Mucosa of rectum (tissue), 2 donors: ENCODE data around the gene ROBO2.

Experiments
- H3K27ac ChIP-seq, 2 donors: one replicate each; pipeline ENCODE4 v1.7.0; 2013; ENCODE audit warnings: inconsistent platforms in 2 of 2, low read depth in 2 of 2, low read length in 2 of 2
- H3K27me3 ChIP-seq, 2 donors: one replicate each; pipeline ENCODE4 v1.7.0; 2013; ENCODE audit warnings: low read length in 2 of 2; ENCODE audit not compliant: control insufficient read depth in 2 of 2, insufficient read depth in 2 of 2
- H3K36me3 ChIP-seq, 2 donors: one replicate each; pipeline ENCODE4 v1.7.0; 2013; ENCODE audit warnings: low read length in 2 of 2; ENCODE audit not compliant: control insufficient read depth in 2 of 2, insufficient read depth in 2 of 2
- H3K4me1 ChIP-seq, 2 donors: one replicate each; pipeline ENCODE4 v1.7.0; 2013; ENCODE audit warnings: low read length in 2 of 2, mild to moderate bottlenecking in 1 of 2; ENCODE audit not compliant: control insufficient read depth in 2 of 2, insufficient read depth in 2 of 2
- H3K4me3 ChIP-seq, 2 donors: one replicate each; pipeline ENCODE4 v1.7.0; 2013; ENCODE audit warnings: low read length in 2 of 2
- H3K9ac ChIP-seq, 2 donors: one replicate each; pipeline ENCODE4 v1.7.0; 2013; ENCODE audit warnings: low read length in 2 of 2, low read depth in 1 of 2, mild to moderate bottlenecking in 1 of 2
- H3K9me3 ChIP-seq, 2 donors: one replicate each; pipeline ENCODE4 v1.7.0; 2013; ENCODE audit warnings: low read length in 2 of 2; ENCODE audit not compliant: control insufficient read depth in 2 of 2
- donor health status: healthy.
- donor health status: Normal muscosa, but diverticular disease.

The ROBO2 gene

GRCh38 chr3:77553240-77553639, 513.3 kb downstream of the ROBO2 start:
- no peak overlapping the region for H3K4me3 ChIP-seq

GRCh38 chr3:77562089-77562488, 522.2 kb downstream of the ROBO2 start:
- no peaks in the 10 kb centered on the region for H3K9me3 ChIP-seq
- H3K4me3 ChIP-seq = no peak overlapping the region
- H3K36me3 ChIP-seq = no peaks in the 10 kb centered on the region
- H3K27me3 ChIP-seq = no peaks in the 10 kb centered on the region
- no peaks in the 10 kb centered on the region for H3K4me1 ChIP-seq
- H3K27ac ChIP-seq = no peak overlapping the region
- H3K9ac ChIP-seq = no peak overlapping the region

More at GRCh38 chr3:77553240-77553639, 513.3 kb downstream of the ROBO2 start:
- Histone ChIP-seq H3K27ac (no peak overlapping the region), H3K9ac (no peak overlapping the region), H3K36me3 (no peaks in the 10 kb centered on the region), H3K9me3 (no peaks in the 10 kb centered on the region), H3K4me1 (no peaks in the 10 kb centered on the region), H3K27me3 (no peaks in the 10 kb centered on the region)

- Histone ChIP-seq H3K36me3 (no peaks in the 10 kb centered on the region), H3K9me3 (no peaks in the 10 kb centered on the region), H3K27me3 (no peaks in the 10 kb centered on the region), H3K4me1 (no peaks in the 10 kb centered on the region), H3K27ac (no peak overlapping the region), H3K4me3 (no peak overlapping the region), H3K9ac (no peak overlapping the region)
Observed at GRCh38 chr3:77563012-77563411, 523.1 kb downstream of the ROBO2 start.

GRCh38 chr3:77566055-77566454, 526.2 kb downstream of the ROBO2 start:
- Histone ChIP-seq H3K9me3 (no peaks in the 10 kb centered on the region), H3K36me3 (no peaks in the 10 kb centered on the region), H3K27me3 (no peaks in the 10 kb centered on the region), H3K9ac (no peak overlapping the region), H3K4me3 (no peak overlapping the region), H3K4me1 (no peaks in the 10 kb centered on the region), H3K27ac (no peak overlapping the region)

- no peaks in the 10 kb centered on the region for H3K27me3 ChIP-seq
Observed at GRCh38 chr3:77571971-77572715, 532.2 kb downstream of the ROBO2 start.

GRCh38 chr3:77577264-77577663, 537.4 kb downstream of the ROBO2 start:
- no peak overlapping the region for H3K9ac ChIP-seq
- H3K27me3 ChIP-seq = no peaks in the 10 kb centered on the region
- no peaks in the 10 kb centered on the region for H3K4me1 ChIP-seq
- H3K36me3 ChIP-seq = no peaks in the 10 kb centered on the region
- H3K4me3 ChIP-seq = no peak overlapping the region
- H3K27ac ChIP-seq = no peak overlapping the region
- H3K9me3 ChIP-seq = no peaks in the 10 kb centered on the region

More at GRCh38 chr3:77571971-77572715, 532.2 kb downstream of the ROBO2 start:
- Histone ChIP-seq H3K4me3 (no peak overlapping the region), H3K9me3 (no peaks in the 10 kb centered on the region), H3K27ac (no peak overlapping the region), H3K9ac (no peak overlapping the region), H3K4me1 (no peaks in the 10 kb centered on the region), H3K36me3 (no peaks in the 10 kb centered on the region)

- Histone ChIP-seq H3K27me3 (no peaks in the 10 kb centered on the region), H3K4me1 (no peaks in the 10 kb centered on the region), H3K9ac (no peak overlapping the region), H3K9me3 (no peaks in the 10 kb centered on the region), H3K27ac (no peak overlapping the region), H3K36me3 (no peaks in the 10 kb centered on the region), H3K4me3 (no peak overlapping the region)
Observed at GRCh38 chr3:77586216-77586615, 546.3 kb downstream of the ROBO2 start.

- no peak overlapping the region for H3K4me3 ChIP-seq
- no peaks in the 10 kb centered on the region for H3K9me3 ChIP-seq
- H3K9ac ChIP-seq = no peak overlapping the region
- no peaks in the 10 kb centered on the region for H3K36me3 ChIP-seq
- no peaks in the 10 kb centered on the region for H3K27me3 ChIP-seq
- no peaks in the 10 kb centered on the region for H3K4me1 ChIP-seq
- H3K27ac ChIP-seq = no peak overlapping the region
Observed at GRCh38 chr3:77588863-77589262, 549.0 kb downstream of the ROBO2 start.

- H3K4me3 ChIP-seq = no peak overlapping the region
- H3K27me3 ChIP-seq = no peaks in the 10 kb centered on the region
- H3K4me1 ChIP-seq = no peaks in the 10 kb centered on the region
- no peak overlapping the region for H3K9ac ChIP-seq
- H3K27ac ChIP-seq = no peak overlapping the region
- H3K9me3 ChIP-seq = no peaks in the 10 kb centered on the region
- no peaks in the 10 kb centered on the region for H3K36me3 ChIP-seq
Observed at GRCh38 chr3:77590191-77590590, 550.3 kb downstream of the ROBO2 start.

- Histone ChIP-seq H3K36me3 (no peaks in the 10 kb centered on the region), H3K9ac (no peak overlapping the region), H3K4me1 (no peaks in the 10 kb centered on the region), H3K4me3 (no peak overlapping the region), H3K9me3 (no peaks in the 10 kb centered on the region), H3K27ac (no peak overlapping the region), H3K27me3 (no peaks in the 10 kb centered on the region)
Observed at GRCh38 chr3:77595371-77595870, 555.5 kb downstream of the ROBO2 start.
